GM18511 (cell line): ENCODE measurements around the gene CRIM1.

ENCODE experiments used
- ATAC-seq: cut with Tn5 transposase; IDR thresholded peaks from one replicate; pipeline ENCODE4 v1.9.1; 2021; ENCODE audit warnings: mild to moderate bottlenecking, moderate library complexity; ENCODE audit not compliant: unreplicated experiment

The CRIM1 gene

DNA sequence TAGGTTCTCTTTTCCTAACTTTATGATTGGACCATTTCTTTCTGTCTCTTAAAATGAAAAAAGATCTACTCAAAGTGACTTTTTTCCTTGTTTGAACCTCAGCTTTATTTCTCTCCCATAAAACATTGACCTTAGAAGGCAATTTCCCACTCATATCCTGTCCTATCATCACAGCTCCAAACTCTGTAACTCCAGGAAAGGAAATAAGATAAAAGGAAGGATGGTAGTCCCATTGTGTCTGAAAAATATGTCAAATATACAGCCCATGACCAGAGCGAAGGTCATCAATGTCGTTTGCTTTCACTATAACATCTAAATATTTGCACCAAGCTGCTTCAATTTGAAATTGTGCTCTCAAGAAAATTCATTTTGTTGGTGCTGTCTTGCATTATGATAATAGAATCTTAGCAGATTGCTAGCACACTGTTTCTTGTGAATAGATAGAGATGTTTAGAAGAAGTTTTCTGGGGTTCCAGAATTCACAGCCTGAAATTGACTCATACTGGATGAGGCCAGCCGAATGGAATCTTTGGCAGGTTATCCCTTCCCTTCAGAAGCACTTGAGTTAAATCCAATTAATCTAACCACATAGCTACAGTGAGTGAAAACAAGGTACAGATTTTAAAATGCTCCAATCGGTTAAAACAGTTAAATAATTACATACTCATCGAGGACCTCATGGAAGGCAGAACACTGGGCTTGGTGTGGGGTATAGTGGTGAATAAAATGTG, 95.1 kb downstream of the CRIM1 start:
- no peak for ATAC-seq

DNA sequence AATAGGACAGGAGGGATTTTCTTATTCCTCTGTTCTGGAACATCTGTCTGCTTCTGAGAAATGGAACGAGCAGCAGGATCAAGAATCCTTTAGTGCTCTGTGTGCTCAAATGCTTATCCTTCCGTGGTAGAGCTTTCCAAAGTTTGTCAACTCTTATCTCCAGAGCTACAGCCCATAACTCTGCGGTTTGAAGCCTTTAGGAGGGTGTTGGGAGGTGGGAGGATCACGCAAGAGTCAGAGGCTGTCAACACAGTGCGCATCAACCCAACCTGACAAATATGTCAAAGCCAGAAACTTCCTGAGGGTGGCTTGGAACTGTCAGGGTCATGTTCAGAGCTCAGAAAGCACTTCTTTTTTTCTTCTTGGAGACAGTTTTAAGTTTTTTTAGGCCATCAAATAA, 95.9 kb downstream of the CRIM1 start:
- no peak for ATAC-seq

DNA sequence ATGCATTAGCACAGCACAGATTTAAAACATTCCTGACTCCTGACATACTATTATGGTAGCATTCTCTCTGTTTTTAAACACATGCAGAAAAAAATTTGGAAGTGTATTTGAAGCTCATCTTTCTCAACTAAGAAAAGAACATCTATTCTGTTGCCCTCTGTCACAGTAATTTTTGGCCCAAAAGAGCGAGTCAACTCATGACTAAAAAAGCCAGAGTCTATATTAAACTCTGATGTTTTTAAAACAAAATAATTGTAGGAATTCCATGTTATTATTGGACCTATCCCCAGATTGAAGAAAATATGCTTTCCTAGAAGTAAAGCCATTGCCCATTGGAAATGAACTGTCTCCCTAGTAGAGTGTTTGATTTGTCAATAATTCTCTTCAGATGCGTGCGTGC, 96.7 kb downstream of the CRIM1 start:
- ATAC-seq: no peak

DNA sequence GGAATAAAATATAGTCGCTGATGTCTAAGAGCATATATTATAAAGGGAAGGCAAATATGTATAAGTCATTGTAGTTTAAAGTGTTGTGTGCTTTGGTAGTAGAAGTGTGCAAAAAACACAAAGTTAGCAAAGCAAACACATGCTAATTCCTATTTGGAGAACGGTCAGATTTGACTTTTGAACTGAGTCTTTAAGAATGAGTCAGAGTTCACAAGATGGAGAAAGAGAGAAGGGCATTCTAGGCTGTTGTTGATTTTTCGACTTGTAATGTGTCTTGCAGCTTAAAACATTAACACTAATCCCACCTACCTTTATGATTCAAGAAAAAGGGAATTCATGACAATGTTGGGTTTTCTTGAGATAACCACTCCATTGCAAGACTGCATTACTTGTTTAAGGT, 98.1 kb downstream of the CRIM1 start:
- ATAC-seq: no peak

DNA sequence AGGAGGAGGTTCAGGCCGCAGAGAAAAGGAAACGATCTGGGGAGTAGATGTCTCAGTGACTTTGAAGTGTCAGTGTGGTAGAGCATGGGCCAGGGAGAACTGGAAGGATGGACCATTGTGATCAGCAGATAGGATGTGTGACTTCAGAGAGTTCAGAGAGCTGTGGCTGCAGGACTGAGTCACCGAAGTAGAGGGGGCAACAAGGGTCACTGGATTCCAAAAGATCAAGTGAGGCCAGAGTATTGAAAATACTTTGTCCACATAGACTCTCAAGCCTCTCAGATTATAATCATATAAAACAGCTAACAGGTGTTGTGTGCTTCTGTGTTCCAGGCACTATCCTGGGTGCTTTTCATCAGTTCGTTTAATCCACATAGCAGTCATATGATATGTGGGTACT, 99.4 kb downstream of the CRIM1 start:
- ATAC-seq: no peak

DNA sequence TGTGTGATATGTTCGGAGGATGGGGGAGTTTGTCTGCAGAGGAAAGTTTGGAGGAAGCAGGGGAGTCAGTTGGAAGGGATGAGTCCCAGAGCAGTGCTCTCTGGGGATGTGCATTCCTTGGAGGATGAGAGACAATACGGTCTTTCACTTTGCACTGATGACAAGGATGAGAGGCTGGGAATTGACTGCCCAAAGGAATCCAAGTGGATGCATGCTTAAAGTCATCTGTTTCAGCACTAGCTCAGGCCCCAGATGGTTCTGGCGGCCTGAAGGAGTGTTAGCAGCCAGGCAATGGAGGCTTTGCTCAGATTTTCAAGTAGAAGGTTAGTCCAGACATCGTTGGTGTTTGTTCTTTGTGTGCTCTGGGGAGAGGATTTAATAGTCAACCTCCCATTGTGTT, 100.2 kb downstream of the CRIM1 start:
- ATAC-seq: no peak

DNA sequence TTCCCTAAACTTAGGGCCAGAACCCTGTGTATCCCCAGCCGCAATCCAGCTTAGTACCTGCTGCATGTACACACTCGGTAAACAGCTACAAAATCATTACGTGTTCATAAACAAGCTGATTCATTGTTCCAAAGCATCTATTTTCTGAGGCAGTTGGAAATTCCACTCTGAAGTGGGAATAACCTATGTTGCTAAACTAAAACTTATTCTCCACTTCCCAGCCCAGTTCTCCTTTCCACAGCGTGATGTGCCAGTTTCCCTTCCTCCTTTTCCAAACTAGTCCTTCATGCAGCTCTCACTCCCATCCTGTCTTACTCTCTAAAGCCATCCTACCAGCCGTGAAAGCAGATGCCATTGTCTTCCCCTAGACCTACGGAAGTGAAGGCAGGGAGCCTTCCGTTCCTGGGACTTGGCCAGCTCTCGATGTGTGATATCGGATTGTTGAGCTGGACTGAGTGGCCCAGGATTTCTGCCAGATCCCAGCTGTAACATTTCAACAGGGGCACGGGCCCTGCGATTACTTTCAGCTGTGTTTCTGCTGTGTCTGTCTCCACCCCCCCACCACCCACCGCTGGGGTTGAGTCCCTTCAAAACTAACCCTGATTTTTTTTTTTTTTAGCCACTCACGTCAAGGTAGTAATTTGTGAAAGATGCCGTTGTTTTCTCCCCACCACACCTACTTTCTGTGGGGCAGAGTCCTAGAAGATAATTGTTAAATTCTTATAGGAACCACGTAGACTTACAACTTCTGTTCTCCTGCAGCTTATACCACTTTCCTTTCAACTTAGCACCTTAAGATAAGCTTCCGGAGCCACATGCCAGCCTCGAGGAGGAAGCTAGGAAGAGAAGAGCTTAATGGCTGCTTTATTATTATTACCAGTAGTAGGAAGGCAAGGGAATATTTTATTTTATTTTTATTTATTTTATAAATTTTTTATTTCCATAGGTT, 100.9 kb downstream of the CRIM1 start:
- ATAC-seq: no peak

DNA sequence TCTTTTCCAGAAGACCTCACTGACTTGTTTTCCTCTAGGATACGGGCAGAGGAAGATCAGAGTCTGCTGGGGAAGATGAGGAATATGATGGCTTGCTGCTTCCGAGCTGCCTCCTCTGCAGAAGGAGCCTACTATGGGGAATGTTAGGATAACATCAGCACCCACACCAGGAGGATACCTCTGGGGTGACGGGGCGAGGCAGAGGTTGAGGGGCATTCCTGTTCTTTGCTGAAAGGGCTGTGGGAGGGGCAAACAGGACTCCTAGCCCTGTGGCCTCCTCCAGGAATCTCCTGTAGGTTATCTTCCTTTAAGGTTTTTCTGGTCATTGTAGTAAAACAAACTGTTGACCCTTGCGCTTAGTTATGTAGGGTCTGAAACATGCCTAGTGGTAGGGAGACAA, 102.5 kb downstream of the CRIM1 start:
- ATAC-seq: no peak

DNA sequence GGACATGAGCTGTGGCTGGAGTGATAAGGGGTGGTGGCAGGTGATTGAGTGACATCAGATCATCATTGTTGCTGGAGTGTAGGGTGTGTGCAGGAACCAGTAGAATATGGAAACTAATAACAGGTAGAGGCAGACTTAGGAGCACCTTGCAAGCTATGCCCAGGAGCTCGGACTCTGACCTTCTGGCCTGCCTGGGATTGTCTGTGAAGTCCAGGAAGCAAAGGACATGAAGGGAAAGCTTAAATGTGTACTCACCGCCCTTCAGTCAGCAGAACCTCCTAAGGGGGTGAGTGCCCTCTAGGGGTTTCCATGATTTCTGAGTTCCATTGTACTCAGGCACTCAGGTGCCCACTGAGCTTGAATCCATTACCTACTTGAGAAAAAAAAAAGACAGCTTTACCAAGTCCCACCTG, 104.2 kb downstream of the CRIM1 start:
- no peak for ATAC-seq

DNA sequence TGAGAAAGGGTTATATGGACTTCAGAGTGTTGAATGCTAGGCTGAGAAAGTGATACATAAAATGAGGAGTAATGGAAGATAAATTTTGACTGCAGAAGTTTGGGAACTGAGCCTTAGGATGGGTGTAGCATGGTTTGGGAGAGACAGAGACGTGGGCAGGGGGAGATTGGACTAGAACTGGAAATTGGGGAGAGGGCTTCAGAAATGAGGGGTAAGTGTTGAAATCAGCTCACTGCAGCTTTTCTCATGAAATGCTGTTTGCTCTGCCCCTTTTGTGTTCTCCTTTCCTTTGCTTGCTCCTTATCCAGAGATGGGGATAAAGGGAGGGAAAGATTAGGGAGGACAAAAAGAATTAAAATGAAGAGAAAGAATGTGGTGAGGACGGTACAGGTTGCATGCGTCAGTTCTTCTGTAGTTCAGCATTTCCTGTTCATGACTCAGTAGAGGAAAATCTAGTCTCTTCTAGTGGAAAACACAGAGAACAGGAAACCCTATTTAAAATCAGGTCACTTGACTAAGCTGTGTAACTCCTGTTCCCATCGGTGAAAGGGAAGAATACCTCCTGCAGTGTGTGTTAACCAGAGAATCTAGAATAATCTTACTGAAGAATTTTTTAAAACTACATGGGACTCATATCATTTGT, 105.6 kb downstream of the CRIM1 start:
- ATAC-seq: peak; percentile 77

DNA sequence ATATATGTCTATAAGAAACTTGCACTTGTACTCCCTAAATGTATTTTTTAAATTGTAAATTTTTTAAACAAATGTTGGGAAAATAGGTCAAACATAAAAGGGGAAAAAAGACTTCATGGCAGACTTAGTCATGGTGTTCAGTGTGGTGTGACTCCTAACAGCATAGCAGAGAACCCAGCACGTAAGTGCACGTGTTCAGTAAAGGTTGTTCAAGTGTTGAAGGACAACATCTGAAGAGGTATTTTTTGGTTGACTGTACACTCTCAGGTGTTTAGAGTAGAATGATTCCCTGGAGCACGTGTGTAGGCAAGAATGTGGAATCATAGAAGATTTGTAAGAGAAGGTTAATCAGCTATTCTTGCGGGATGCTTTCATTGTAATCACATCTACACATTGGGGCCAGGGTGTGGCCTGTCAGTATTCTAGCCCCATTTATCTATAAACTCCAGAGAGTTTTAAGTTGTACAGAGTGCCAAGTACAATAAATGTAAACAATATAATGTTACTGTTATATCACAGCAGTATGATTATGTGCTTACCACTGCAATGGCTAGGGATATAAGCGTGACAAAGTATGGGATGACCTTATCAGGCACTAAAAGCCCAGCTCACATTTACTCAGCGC, 106.8 kb downstream of the CRIM1 start:
- ATAC-seq: no peak

DNA sequence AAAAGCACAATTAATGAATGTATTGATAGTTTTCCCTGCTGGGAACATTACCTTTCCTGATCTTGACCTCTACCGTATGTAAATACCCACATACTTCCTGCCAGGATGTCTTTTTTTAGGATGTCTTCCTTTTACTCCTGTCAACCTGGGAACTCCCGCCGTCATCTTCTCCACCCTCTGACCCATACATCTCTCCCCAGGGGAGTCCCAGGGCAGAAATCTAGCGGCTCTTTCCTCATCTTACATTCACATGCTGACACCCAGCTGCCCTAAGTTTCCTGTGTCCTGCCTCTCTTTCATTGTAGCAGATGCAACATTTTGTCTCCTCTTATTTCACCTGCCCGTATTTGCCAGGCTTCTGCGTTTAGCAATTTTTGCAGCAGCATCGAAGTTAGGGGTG, 107.8 kb downstream of the CRIM1 start:
- no peak for ATAC-seq

DNA sequence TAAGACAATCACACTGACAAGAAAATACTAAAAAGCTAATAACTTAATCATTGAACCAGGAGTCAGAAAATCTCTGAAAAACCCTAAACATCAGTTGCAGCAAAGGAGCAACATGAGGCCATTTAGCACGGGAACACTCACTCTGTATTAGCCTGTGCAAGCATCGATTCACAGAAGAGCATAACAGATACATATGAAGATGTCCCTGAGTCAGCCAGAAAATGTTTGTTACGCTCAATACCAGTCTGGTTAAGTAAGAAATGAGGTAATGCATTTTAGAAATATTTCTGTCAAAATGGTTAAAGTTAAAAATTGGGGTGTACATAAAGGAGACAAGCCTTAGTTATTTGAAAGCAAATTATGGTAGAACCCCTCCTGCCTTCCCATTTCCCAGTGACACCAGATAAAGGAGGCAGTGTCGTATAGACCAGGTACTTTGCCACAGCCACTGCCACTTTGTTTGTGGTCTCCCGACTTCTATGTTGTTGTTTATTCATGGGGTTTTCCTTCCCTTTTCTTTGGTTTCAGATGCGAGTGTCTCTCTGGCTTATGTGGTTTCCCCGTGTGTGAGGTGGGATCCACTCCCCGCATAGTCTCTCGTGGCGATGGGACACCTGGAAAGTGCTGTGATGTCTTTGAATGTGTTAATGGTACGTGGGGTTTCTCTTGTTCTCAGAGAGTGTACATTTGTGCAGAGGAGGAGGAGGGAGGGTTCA, 108.6 kb downstream of the CRIM1 start:
- ATAC-seq: no peak

DNA sequence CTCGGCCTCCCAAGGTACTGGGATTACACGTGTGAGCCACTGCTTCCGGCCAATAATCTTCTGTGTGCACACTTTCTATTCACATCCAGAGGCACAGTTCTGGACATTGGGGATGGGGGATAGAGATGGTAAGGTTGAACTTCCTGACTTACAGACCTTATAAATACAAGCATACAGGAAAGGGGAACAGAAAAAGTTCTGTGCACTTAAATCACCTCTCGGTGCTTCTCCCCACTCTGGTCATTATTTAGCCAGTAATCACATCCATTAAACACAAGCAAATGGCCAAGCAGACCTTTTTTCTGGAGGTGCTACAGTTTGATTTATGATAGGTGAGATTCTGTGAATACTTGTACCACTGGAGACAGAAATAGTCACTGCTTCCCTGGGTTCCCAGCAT, 110.6 kb downstream of the CRIM1 start:
- no peak for ATAC-seq

DNA sequence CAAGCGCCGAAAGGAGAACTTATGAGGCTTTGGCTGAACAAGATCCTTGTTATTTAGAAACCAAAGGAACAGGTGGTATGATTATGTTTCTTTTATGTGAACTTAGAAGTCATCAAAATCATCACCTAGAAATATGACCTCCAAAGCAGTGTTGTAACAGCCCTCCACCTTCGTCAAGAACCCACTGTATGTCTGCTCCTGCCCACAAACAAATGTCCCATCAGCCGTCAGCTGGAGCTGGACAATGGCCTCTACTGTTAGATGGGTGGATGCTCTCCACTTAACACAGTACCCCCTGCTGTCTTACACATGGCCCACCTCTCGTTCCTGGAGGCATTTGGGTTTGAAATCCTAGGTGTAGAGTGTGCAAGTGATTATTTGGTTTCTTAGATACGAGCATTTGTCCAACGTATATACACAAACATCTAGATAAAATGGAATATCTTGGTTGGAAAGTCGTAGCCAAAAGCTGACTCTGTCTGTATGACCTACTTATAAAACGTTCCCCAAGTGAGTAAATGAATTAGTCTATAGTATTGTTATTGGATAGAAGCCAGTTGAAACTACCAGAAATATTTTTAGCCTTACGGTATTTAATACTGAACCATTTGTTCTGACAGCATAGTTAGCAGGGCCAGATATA, 113.0 kb downstream of the CRIM1 start:
- ATAC-seq: no peak

DNA sequence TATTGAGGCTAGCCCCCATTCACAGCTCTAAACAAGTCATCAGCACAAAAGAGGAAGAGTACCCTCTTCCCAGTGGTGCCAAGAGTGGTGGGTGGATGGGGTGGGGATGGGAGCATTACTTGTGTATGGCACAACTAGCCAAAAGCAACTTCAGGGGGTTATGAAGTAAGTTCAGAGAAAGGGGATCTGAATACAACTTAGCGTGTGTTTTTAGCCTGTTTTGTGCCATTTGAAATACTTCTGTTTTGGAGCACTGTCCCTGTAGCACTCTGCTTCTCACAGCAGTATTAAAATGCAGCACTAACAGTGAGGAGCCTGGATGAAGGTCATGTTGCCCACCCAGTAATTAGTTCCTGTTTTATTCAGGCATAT, 113.5 kb downstream of the CRIM1 start:
- ATAC-seq: no peak

DNA sequence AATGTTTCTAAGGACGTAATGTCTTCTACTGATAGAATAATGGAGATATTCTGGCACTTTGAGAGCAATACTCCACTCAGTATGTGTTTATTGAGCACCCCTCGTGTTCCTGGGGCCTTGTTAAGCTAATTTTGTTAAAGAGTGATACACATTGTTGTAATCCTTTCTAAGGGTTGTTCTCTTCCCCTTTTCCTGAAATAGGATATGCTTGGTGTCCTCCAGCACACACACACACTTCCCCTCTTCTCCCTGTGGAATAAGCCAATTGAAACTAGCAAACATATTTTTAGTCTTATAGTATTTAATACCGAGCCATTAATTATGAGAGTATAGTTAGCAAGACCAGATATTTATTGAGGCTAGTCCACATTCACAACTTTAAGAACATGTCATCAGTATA, 114.1 kb downstream of the CRIM1 start:
- no peak for ATAC-seq

DNA sequence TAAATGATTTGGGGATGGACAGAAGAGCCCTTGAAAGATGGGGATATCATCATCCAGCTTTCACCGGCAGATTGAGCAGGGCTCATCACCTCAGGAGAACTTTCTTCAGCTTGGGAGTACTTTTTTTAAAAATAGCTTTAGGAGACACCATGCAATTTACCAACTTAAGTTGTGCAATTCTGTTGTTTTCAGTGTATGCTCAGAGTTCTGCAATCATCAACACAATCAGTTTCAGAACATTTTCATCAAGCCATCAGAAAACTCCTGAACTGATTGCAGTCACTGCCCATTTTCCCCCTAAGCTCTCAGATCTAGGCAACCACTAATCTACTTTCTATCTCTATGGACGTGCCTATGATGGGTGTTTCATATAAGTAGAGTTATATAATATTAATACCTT, 117.7 kb downstream of the CRIM1 start:
- no peak for ATAC-seq

DNA sequence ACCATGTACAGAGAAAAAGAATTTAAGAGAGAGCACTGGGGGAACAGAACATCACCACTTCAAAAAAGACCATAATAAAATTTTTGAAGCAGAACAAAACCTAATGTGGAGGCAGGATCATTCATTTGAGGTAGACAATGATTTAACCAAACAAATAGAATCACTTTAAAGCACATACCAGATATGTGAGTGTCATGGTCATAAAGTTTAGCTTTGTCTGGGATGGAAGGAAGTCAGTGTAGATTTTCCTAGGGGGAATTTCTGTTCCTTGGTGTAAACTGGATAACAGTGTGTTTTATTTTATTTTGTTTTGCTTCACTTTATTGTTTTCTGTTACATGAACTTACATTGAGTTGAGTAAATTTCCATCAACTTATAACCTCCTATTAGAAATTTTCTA, 120.8 kb downstream of the CRIM1 start:
- no peak for ATAC-seq

DNA sequence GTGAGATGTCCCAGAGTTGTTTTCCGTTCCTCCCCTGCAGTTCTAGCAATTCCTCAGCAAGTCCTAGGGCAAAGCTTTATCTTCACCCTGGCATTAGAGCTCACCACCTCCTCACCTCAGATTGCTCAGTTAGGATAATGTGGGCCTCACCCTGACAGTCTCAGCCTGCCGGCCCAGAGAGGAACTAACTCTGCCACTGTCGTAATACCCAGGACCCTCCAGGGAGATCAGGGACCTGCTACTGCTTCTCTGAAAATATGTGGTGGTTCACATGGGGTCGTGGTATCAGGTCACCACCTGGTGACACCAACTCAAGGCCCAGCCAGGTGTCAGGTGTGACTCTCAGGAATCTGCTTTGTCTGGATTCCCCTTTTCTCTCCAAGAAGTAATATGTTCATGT, 121.7 kb downstream of the CRIM1 start:
- no peak for ATAC-seq
